K562 (cell line): ENCODE data around the gene NARF. TPM values are rescaled to one million over a fixed set of nuclear protein-coding genes. Genes with fewer than 3 reads are reported as not detected.
"Not testable (repeated sequence)": the region's sequence is repeated elsewhere in the genome, so short reads cannot be mapped to it uniquely, and the experiment has no call there.

Experiments
- ATAC-seq: fragments of 200-7000 bp; cut with Tn5 transposase; 3 replicates; pipeline ENCODE4 v1.9.1; 2020; ENCODE audit warnings: moderate library complexity
- BruUV-seq: library from RNA; stranded (reverse); fragments of 400-500 nt; replicated peaks from 2 replicates; lab custom pipeline; 2021; lab: Mats Ljungman, UMichigan
- CTCF ChIA-PET: fragments of 300-600 bp; formaldehyde crosslinking; extraction: SDS; loops from one replicate; lab custom pipeline; 2021; ENCODE audit warnings: low intra/inter-chr PET ratio; lab: Yijun Ruan, JAX
- POLR2A ChIA-PET: fragments of 300-600, 350-650 bp; sonication (Branson Sonifier 250); formaldehyde crosslinking; extraction: SDS; loops from one replicate; lab custom pipeline; 2021; ENCODE audit warnings: antibody characterized with exemption, inconsistent platforms; lab: Yijun Ruan, JAX
- DNase-seq, 4 experiments: peaks; one replicate each; pipeline versions ENCODE4 v3.0.0 to v3.0.0-alpha.2; 2011 to 2018; ENCODE audit warnings: low spot score in 3 of 4, mixed read lengths in 3 of 4; ENCODE audit errors: extremely low read depth in 1 of 4
- FAIRE-seq: peaks from 2 replicates; lab custom pipeline; 2011; peaks lifted over from hg19 to GRCh38; lab: Jason Lieb, UNC
- H2AFZ ChIP-seq: 2 replicates; pipeline ENCODE4 v1.6.0; 2011; ENCODE audit warnings: low read depth, low read length, control low read depth, inconsistent platforms
- H3K27ac ChIP-seq: fragments of 200-600 bp; 3 replicates; pipeline ENCODE4 v1.8.0; 2011; ENCODE audit warnings: low read depth, mild to moderate bottlenecking, control low read depth, inconsistent platforms, low read length, moderate library complexity, mixed read lengths; ENCODE audit errors: extremely low read depth
- H3K27me3 ChIP-seq, 2 experiments: fragments of 300-600 bp in 1 of 2; 2 replicates in 1 of 2; 3 replicates in 1 of 2; pipeline versions ENCODE4 v1.6.0 to v1.8.0; 2011; ENCODE audit warnings: inconsistent platforms in 2 of 2, low read length in 2 of 2, mild to moderate bottlenecking in 1 of 2, mixed read lengths in 1 of 2, moderate library complexity in 1 of 2; ENCODE audit not compliant: control insufficient read depth in 2 of 2, insufficient read depth in 2 of 2
- H3K36me3 ChIP-seq: fragments of 300-600 bp; 3 replicates; pipeline ENCODE4 v1.8.0; 2011; ENCODE audit warnings: mild to moderate bottlenecking, low read length, inconsistent platforms; ENCODE audit not compliant: control insufficient read depth, insufficient read depth
- H3K4me1 ChIP-seq, 2 experiments: fragments of 200-600 bp in 1 of 2; replicated peaks in 1 of 2; 2 replicates in 1 of 2; 3 replicates in 1 of 2; pipeline versions ENCODE4 v1.5.1 to v1.8.0; 2011; ENCODE audit warnings: inconsistent platforms in 2 of 2, low read length in 2 of 2, mild to moderate bottlenecking in 1 of 2, mixed read lengths in 1 of 2, moderate library complexity in 1 of 2; ENCODE audit not compliant: control insufficient read depth in 2 of 2, insufficient read depth in 2 of 2
- H3K4me2 ChIP-seq: 2 replicates; pipeline ENCODE4 v1.6.1; 2011; ENCODE audit warnings: low read length, control low read depth, inconsistent platforms, mixed read lengths; ENCODE audit not compliant: insufficient read depth
- H3K4me3 ChIP-seq: fragments of 200-600 bp; sonication (generic), shearing (Covaris generic); 2 replicates; pipeline ENCODE4 v1.5.1; 2016; ENCODE audit warnings: control low read depth, inconsistent platforms
- H3K79me2 ChIP-seq: fragments of 200-600 bp; 3 replicates; pipeline ENCODE4 v1.8.0; 2011; ENCODE audit warnings: low read length, inconsistent platforms; ENCODE audit not compliant: control insufficient read depth, insufficient read depth
- H3K9ac ChIP-seq, 2 experiments: 2 replicates each; pipeline versions ENCODE4 v1.6.0 to v1.6.1; 2011; ENCODE audit warnings: low read depth in 2 of 2, low read length in 2 of 2, control low read depth in 1 of 2, inconsistent platforms in 1 of 2, mild to moderate bottlenecking in 1 of 2, mixed read lengths in 1 of 2; ENCODE audit not compliant: insufficient read depth in 1 of 2
- H3K9me1 ChIP-seq: one replicate; pipeline ENCODE4 v1.6.0; 2011; ENCODE audit warnings: inconsistent platforms, mild to moderate bottlenecking, low read length, moderate library complexity; ENCODE audit not compliant: control insufficient read depth, insufficient read depth
- H3K9me3 ChIP-seq: replicated peaks from 2 replicates; pipeline ENCODE4 v1.5.1; 2011; ENCODE audit warnings: low read depth, low read length, inconsistent platforms; ENCODE audit not compliant: control insufficient read depth, insufficient read depth
- H4K20me1 ChIP-seq: replicated peaks from 2 replicates; pipeline ENCODE4 v1.6.1; 2011; ENCODE audit warnings: low read length, inconsistent platforms, mixed read lengths; ENCODE audit not compliant: control insufficient read depth, insufficient read depth
- ATF1 ChIP-seq, 2 experiments: fragments of 450-650 bp in 1 of 2; IDR thresholded peaks; 2 replicates each; pipeline ENCODE4 v1.6.1; 2016; ENCODE audit warnings: missing compliant biosample characterization in 1 of 2, missing genetic modification characterization in 1 of 2
- ATF7 ChIP-seq: fragments of 450-650 bp; IDR thresholded peaks from 2 replicates; pipeline ENCODE4 v1.7.1; 2014; ENCODE audit warnings: mild to moderate bottlenecking, moderate library complexity
- CSDE1 ChIP-seq, 2 experiments: fragments of 450-650 bp; IDR thresholded peaks; 2 replicates each; pipeline ENCODE4 v1.6.1; 2016; ENCODE audit warnings: mild to moderate bottlenecking in 1 of 2
- CTBP1 ChIP-seq: fragments of 450-650 bp; IDR thresholded peaks from 2 replicates; pipeline ENCODE4 v1.6.1; 2016; ENCODE audit warnings: borderline replicate concordance
- DNMT1 ChIP-seq: fragments of 450-650 bp; IDR thresholded peaks from 2 replicates; pipeline ENCODE4 v1.6.1; 2016; ENCODE audit warnings: antibody characterized with exemption, mild to moderate bottlenecking
- ELF4 ChIP-seq: fragments of 450-650 bp; formaldehyde crosslinking; IDR thresholded peaks from 2 replicates; pipeline ENCODE4 v1.4.0; 2022; ENCODE audit warnings: missing genetic modification characterization
- FOXA1 ChIP-seq: fragments of 450-650 bp; IDR thresholded peaks from 2 replicates; pipeline ENCODE4 v1.6.1; 2016; ENCODE audit warnings: mild to moderate bottlenecking, borderline replicate concordance
- FOXK1 ChIP-seq: sonication (generic); formaldehyde crosslinking; IDR thresholded peaks from 2 replicates; pipeline ENCODE4 v1.8.0; 2022; ENCODE audit warnings: missing genetic modification reagents, mild to moderate bottlenecking, borderline replicate concordance
- GATAD2B ChIP-seq: fragments of 450-650 bp; IDR thresholded peaks from 2 replicates; pipeline ENCODE4 v1.6.1; 2017; ENCODE audit warnings: mild to moderate bottlenecking, borderline replicate concordance
- GTF2E2 ChIP-seq: fragments of 200-800 bp; sonication (Bioruptor generic); IDR thresholded peaks from 2 replicates; pipeline ENCODE4 v1.6.1; 2016; ENCODE audit warnings: missing genetic modification characterization, missing compliant biosample characterization
- HNRNPUL1 ChIP-seq: fragments of 200-400 bp; formaldehyde crosslinking; IDR thresholded peaks from 2 replicates; pipeline ENCODE4 v1.6.1; 2017; ENCODE audit warnings: low read length
- MIER1 ChIP-seq: fragments of 450-650 bp; IDR thresholded peaks from 2 replicates; pipeline ENCODE4 v1.6.1; 2016; ENCODE audit warnings: antibody characterized with exemption, mild to moderate bottlenecking, low read depth
- RCOR1 ChIP-seq, 2 experiments: IDR thresholded peaks; 2 replicates each; pipeline ENCODE4 v1.6.1; 2012; ENCODE audit warnings: low read depth in 2 of 2, low read length in 2 of 2, borderline replicate concordance in 1 of 2, improper control_type of control experiment in 1 of 2
- SOX6 ChIP-seq: fragments of 450-650 bp; IDR thresholded peaks from 2 replicates; pipeline ENCODE4 v1.6.1; 2014; ENCODE audit warnings: mild to moderate bottlenecking
- STAG1 ChIP-seq: sonication (generic); formaldehyde crosslinking; IDR thresholded peaks from 2 replicates; pipeline ENCODE4 v1.5.0; 2020; ENCODE audit warnings: missing genetic modification reagents, borderline replicate concordance
- TCFL5 ChIP-seq: fragments of 250-450 bp; sonication (Bioruptor Pico); conservative IDR thresholded peaks from 2 replicates; pipeline ENCODE4 v1.6.1; 2021; ENCODE audit warnings: mild to moderate bottlenecking, moderate library complexity, matching md5 sums
- ZC3H4 ChIP-seq: sonication (generic); formaldehyde crosslinking; IDR thresholded peaks from 2 replicates; pipeline ENCODE4 v1.9.0; 2021; ENCODE audit warnings: missing genetic modification reagents, borderline replicate concordance
- ZNF584 ChIP-seq: fragments of 200-800 bp; sonication (Bioruptor generic); IDR thresholded peaks from 2 replicates; pipeline ENCODE4 v1.6.1; 2016; ENCODE audit warnings: low read depth, mild to moderate bottlenecking, missing genetic modification characterization, missing compliant biosample characterization
- WGBS: fragments of 100-300 bp; shearing (Covaris generic); methylation state at CpG from one replicate; pipeline ENCODE4 v1.1.6; 2016; ENCODE audit warnings: low coverage, mixed read lengths; ENCODE audit not compliant: insufficient coverage; ENCODE audit errors: missing lambda C conversion rate; 5-methylcytosine and 5-hydroxymethylcytosine counted together
- in situ Hi-C: fragments of 300-500 bp; cut with MboI; formaldehyde crosslinking; loops from 4 replicates; pipeline ENCODE4 v1.15.0; 2018; ENCODE audit warnings: inconsistent platforms, mixed read lengths
- intact Hi-C: fragments of 100-400 bp; cut with micrococcal nuclease; formaldehyde crosslinking; loops from 2 replicates; pipeline ENCODE4 v1.14.2; 2022
- polyA plus RNA-seq, 8 experiments: library from polyadenylated mRNA; depleted of rRNA in 4 of 8; stranded (reverse) in 5 of 8; unstranded in 3 of 8; fragments of >200 nt; fragmentation: Nextera tagmentation in 2 of 8; fragmentation: Illumina TruSeq in 1 of 8; extraction: Ambion mirVana in 2 of 8; extraction: Trizol in 1 of 8; gene quantifications; 2 replicates each; pipeline versions ENCODE4 v1.2.1 to v1.2.3, GENCODE V29; 2011 to 2014; ENCODE audit warnings: inconsistent platforms in 1 of 8, missing spikeins in 1 of 8
- total RNA-seq, 7 experiments: library from RNA; depleted of rRNA in 6 of 7; stranded (reverse); fragments of >200 nt in 6 of 7; fragmentation: Illumina TruSeq in 2 of 7; extraction: Trizol in 2 of 7; gene quantifications; 2 replicates each; pipeline versions ENCODE4 v1.2.1 to v1.2.3, GENCODE V29; 2011 to 2021; ENCODE audit warnings: low replicate concordance in 1 of 7
- TF ChIP-seq, protein P1 (sequence below): IDR thresholded peaks from 2 replicates; pipeline ENCODE4 v1.6.1; 2011; ENCODE audit warnings: borderline replicate concordance, low read depth, mild to moderate bottlenecking, moderate library complexity, low read length; ENCODE audit not compliant: insufficient read depth, poor library complexity, severe bottlenecking
- TF ChIP-seq, protein P2 (sequence below): IDR thresholded peaks from 2 replicates; pipeline ENCODE4 v1.6.1; 2012; ENCODE audit warnings: low read depth, low read length, improper control_type of control experiment, borderline replicate concordance

Gene NARF
- total and polyA plus RNA-seq, 9 of the 15 experiments (the other 6 are each of a cell fraction or from before 2014, with no cell fraction given), result 60.4 to 423 (median 132) TPM

DNA sequence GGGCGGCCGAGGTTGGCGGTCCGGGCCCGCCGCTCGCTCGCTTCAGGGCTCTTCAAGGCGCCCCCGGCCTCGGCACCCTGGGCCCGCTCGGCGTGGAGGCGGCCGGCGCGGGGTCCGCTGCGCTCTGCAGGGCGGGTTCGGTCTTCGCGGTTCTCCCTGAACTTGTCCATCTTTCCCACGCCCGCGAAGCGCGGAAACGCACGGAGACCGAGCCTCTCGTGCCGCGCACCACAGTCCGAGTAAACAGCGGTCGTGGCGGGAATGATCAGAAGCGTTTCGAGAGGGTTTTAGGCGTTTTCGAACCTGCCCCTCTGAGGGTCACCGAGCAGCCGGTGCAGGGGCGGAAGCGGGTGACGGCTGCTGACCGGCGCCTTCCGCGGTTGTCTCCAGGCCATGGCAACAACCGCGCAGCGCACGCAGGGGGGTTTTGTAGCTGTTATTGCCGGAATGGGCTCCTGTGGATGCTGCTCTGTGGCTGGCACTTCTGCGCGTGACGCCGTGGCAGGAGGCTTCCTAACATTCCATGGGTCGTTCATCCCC lies 414 bp downstream of the NARF start (continued):
- TF ChIP-seq ZNF584 (CRISPR knock-in tag) (no peak), HNRNPUL1 (no peak), RCOR1 (IDR thresholded peaks at IDR 0.05; ENCODE audit: borderline replicate concordance in 1 of 2, low read depth in 2 of 2, low read length in 2 of 2) (no peak), ATF7 (no peak), CTBP1 (no peak), GATAD2B (no peak; the same call in 1 of the 2 replicates), GTF2E2 (peak; percentile 9; the same call in 1 of the 2 replicates), TCFL5 (no peak), ATF1 (CRISPR knock-in tag; IDR thresholded peaks at IDR 0.05) (no peak), ATF1 (tag; IDR thresholded peaks at IDR 0.05) (no peak), ZC3H4 (CRISPR knock-in tag) (no peak; the same call in 1 of the 2 replicates), CSDE1 (IDR thresholded peaks at IDR 0.05) (no peak), MIER1 (no peak), ELF4 (CRISPR knock-in tag) (no peak), FOXA1 (no peak), STAG1 (CRISPR knock-in tag) (0 out of 2 replicates have a peak, but pooled peaks have one; percentile 36), DNMT1 (no peak), SOX6 (no peak), FOXK1 (no peak)
- TF ChIP-seq, protein P1, sequence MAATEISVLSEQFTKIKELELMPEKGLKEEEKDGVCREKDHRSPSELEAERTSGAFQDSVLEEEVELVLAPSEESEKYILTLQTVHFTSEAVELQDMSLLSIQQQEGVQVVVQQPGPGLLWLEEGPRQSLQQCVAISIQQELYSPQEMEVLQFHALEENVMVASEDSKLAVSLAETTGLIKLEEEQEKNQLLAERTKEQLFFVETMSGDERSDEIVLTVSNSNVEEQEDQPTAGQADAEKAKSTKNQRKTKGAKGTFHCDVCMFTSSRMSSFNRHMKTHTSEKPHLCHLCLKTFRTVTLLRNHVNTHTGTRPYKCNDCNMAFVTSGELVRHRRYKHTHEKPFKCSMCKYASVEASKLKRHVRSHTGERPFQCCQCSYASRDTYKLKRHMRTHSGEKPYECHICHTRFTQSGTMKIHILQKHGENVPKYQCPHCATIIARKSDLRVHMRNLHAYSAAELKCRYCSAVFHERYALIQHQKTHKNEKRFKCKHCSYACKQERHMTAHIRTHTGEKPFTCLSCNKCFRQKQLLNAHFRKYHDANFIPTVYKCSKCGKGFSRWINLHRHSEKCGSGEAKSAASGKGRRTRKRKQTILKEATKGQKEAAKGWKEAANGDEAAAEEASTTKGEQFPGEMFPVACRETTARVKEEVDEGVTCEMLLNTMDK, result no peak
- TF ChIP-seq, protein P2, sequence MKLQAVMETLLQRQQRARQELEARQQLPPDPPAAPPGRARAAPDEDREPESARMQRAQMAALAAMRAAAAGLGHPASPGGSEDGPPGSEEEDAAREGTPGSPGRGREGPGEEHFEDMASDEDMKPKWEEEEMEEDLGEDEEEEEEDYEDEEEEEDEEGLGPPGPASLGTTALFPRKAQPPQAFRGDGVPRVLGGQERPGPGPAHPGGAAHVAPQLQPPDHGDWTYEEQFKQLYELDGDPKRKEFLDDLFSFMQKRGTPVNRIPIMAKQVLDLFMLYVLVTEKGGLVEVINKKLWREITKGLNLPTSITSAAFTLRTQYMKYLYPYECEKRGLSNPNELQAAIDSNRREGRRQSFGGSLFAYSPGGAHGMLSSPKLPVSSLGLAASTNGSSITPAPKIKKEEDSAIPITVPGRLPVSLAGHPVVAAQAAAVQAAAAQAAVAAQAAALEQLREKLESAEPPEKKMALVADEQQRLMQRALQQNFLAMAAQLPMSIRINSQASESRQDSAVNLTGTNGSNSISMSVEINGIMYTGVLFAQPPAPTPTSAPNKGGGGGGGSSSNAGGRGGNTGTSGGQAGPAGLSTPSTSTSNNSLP, result no peak

DNA sequence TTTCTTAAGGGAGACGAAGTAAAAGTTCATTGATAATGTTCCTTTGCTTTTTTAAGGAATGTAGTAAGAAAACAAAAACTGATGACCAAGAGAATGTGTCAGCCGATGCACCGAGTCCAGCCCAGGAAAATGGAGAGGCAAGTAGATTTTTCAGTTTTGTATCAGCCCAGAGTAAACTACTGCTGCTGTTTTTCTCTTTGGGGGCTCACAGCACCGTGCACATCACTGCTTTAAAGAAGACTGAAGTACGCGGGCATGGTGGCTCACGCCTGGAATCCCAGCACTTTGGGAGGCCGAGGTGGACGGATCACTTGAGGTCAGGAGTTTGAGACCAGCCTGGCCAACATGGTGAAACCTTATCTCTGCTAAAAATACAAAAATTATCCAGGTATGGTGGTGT lies 1.4 kb downstream of the NARF start:
- in situ Hi-C loops, H4K20me1 ChIP-seq, H2AFZ ChIP-seq, FAIRE-seq, CTCF ChIA-PET, ATAC-seq, H3K27me3 ChIP-seq, H3K27ac ChIP-seq, BruUV-seq, DNase-seq, H3K9me3 ChIP-seq, H3K9me1 ChIP-seq: not testable (repeated sequence)
- POLR2A ChIA-PET, result interaction anchor here (0.6 to 1.0 kb wide), 3 partner anchors 8 to 13 kb away, joined by 3 read pairs; no protein-coding TSS in a partner anchor
- intact Hi-C loops, result loop anchor here (5.0 kb wide), 2 partner anchors 32 to 92 kb away; no protein-coding TSS in a partner anchor
- Histone ChIP-seq H3K9ac (peak overlapping the region; percentile 46 to 96; a peak in 2 of 4 replicates), H3K4me1 (peaks cover 65 to 79% of the 10 kb centered on the region in 2 experiments), H3K4me3 (peak overlapping the region; percentile 83), H3K36me3 (peaks cover 49% of the 10 kb centered on the region), H3K4me2 (peak overlapping the region; percentile 89), H3K79me2 (peaks cover 61% of the 10 kb centered on the region)
- 80% methylated on average over 9 of the region's 9 CpGs for WGBS
